Inferior parietal cortex (tissue), 1 donor: Measurements from ENCODE around the gene TSPY3.
"Not testable (repeated sequence)": the region's sequence is repeated elsewhere in the genome, so short reads cannot be mapped to it uniquely, and the experiment has no call there.

ENCODE experiments used
- DNase-seq: peaks from one replicate; pipeline ENCODE4 v3.0.0-alpha.2; 2016; ENCODE audit errors: extremely low spot score

TSPY3 gene

DNA sequence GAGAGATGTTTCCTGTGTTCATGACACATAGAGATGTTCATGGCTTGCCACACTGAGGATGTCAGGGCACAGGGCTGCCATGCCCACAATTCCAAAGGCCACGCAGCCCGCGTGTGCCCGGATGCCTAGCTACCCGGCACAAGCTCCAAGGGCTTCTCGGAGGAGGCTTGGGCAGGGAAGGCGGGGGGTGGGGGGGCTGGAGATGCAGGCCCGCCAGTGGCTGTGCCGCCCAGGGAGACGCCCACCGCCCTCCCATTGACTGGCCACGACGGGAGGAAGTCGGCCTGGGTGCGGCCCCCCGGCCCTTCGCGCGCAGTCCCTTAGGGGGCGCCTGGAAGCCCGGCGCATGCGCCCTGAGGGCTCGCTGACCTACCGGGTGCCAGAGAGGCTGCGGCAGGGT, at the start of gene TSPY3:
TSPY3 (plus strand) TSS at position 301 of the 400 bp plus-strand sequence; CDS start at position 347, 46 bp downstream.
- not testable (repeated sequence) for DNase-seq

DNA sequence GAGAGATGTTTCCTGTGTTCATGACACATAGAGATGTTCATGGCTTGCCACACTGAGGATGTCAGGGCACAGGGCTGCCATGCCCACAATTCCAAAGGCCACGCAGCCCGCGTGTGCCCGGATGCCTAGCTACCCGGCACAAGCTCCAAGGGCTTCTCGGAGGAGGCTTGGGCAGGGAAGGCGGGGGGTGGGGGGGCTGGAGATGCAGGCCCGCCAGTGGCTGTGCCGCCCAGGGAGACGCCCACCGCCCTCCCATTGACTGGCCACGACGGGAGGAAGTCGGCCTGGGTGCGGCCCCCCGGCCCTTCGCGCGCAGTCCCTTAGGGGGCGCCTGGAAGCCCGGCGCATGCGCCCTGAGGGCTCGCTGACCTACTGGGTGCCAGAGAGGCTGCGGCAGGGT, 40.7 kb upstream of the TSPY3 start, which contains the start of gene TSPY8:
TSPY8 (plus strand) TSS at position 301 of the 400 bp plus-strand sequence; CDS start at position 347, 46 bp downstream.
- DNase-seq = not testable (repeated sequence)

GRCh38 chrY:9396527-9396926, 1.7 kb upstream of the TSPY3 start:
- DNase-seq = not testable (repeated sequence)
